ENCODE measurements around the gene GFAP.
A peak's percentile ranks its signal among the peaks of the same experiment; 100 is the strongest.

Gene GFAP

DNA sequence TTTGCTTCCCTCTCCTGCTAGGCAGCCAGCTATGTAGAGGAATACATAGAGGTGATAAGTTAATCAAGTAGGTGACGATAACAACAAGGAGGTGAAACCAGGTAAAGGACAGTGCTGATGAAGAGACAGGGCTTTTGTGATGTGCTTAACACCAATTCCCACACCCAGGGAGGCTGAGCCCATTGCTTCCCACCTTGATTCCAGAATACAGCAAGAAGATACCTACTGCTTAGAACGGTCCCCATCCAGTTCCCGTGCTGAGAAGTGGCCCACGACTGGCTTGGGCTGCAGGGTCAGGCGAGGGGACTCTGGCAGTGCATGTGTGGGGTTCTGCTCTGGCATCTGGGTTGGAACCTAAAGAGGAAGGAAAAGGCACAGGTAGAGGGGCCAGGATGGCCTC lies 16.1 kb upstream of the GFAP start:
- DNase-seq (ENCODE audit: low spot score): no peak

DNA sequence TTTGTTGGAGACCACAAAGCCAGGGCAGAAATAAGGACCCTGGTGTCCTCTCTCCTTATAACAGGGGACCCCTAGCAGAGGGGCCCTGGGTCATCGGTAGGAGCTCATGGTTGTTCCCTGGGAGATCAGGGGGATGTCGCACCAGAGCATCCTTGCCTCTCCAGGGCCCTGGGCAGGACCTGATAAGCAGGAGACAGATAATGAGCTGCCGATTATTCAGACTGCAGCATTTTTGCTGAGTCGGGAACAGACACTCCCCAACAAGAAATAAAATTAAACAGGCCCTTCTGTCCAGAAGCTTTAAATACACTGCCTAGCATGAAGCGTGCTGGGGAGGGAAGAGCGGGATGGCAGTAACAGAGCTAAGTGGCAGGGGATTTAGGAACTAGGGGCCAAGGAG lies 15.4 kb upstream of the GFAP start:
- DNase-seq (ENCODE audit: low spot score): no peak

DNA sequence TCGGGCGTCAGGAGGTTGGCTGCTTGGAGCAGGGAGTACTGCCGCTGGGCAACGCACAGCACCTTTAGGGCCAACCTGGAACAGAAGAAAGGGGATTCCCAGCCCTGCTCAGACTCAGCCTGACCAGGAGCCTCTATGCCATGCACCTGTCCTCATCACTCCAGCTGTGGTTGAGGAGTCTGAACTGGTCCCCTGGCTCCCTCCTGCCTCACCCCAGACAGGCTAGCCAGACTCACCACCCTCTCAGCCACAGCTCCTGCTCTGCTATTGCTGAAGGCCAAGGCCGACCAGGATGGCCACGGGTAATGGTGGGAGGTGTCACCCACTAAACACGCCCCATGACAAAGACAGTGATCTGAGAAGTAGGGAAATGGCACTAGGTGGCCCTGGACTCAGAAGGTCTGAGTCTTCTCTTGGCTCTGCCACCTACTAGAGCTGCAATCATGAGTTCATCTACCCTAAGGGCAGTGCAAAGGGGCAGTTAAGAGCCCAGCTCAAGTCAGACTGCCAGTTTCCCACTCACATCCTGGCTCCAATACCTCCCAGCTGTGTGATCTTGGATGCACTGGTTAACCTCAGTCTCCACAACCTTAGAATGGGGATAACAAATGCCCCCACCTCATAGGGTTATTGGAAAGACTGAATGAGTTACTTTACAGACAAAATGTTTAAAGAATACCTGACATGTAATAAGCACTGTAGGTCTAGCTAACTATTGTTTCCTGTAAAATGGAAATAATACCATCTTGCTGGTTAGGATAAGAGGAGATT lies 13.8 kb upstream of the GFAP start:
- no peak for DNase-seq (ENCODE audit: low spot score)

- no peak for DNase-seq (ENCODE audit: low spot score)
Observed at GRCh38 chr17:44928136-44928535, 12.8 kb upstream of the GFAP start.

- DNase-seq (ENCODE audit: low spot score): no peak
Observed at GRCh38 chr17:44927696-44928095, 12.4 kb upstream of the GFAP start.

DNA sequence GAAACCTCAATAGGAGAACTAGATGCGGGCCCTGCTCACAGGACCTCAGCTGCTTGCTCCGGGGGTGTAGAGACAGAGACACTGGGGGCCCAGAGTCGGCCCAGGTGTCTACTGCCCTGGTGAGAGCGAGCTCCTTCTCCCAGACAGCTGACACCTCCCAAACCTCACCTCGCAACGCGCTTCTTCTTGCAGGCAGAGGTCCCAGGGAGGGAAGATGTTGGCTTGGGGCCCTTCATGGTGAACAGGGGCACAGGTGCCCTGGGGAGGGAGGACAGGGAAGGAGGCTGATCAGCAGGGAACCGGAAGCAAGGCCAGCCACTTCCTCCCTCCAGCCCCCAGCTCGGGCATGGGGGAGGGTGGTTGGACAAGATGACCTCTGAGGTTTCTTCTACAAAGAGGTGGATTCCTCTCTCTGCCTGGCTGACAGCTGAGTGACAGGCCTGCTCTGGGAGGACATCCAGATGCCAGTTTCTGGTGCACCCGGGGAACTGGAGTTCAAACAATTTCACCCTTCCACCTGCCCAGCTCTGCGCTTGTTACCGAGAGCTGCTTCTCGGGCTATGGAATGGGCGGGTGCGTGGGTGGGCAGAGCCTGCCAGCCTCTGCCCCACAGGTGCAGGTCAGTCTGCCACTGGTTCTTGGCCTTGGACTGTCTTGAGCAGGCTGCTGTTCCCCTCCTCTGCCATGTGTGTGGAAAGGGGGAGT lies 11.7 kb upstream of the GFAP start:
- DNase-seq (ENCODE audit: low spot score): no peak

DNA sequence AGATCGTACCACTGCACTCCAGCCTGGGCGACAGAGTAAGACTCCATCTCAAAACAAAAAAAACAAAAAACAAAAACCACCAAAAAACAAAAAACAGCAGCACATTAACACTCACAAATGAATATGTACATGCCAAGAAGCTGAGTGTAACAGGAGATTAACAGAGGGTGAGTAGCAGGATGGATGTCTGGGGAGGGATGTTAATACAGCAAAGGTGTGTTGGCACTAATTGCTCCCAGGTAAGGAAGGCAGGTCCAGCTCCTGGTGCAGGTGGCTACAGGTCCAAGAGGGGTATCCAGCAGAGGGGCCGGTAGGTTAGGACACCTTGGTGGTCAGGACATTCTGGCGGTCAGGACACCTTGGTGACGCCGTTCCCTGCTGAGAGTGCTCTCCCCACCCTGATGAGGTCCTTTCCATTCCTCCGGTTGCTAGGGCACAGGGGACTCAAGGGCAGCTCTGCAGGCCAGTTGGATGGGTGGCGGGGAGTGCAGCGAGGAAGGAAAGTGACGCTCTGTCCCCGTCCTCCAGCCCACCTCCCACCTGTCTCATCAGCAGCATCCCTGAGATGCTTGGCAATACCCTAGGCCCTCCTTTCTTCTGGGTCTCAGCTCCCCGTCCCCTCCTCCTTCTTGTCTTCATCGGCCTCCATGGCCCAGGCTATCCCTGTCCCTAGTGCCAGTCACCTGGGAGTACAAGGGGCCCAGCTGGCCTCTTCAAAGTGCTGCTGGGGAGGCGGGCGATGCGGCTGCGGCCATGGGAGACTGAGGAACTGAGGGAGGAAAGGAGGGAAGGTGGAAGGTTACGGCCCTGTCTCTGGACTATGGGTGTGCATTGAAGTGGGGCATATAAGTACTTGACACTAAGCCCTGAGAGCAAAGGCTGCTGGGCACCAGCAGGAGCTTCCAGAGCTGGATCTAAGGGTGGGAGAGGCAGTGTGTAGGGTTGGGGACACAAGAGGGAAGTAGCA lies 10.7 kb upstream of the GFAP start:
- DNase-seq (ENCODE audit: low spot score): no peak

- DNase-seq (ENCODE audit: low spot score): no peak
Observed at GRCh38 chr17:44924107-44924544, 8.8 kb upstream of the GFAP start.

DNA sequence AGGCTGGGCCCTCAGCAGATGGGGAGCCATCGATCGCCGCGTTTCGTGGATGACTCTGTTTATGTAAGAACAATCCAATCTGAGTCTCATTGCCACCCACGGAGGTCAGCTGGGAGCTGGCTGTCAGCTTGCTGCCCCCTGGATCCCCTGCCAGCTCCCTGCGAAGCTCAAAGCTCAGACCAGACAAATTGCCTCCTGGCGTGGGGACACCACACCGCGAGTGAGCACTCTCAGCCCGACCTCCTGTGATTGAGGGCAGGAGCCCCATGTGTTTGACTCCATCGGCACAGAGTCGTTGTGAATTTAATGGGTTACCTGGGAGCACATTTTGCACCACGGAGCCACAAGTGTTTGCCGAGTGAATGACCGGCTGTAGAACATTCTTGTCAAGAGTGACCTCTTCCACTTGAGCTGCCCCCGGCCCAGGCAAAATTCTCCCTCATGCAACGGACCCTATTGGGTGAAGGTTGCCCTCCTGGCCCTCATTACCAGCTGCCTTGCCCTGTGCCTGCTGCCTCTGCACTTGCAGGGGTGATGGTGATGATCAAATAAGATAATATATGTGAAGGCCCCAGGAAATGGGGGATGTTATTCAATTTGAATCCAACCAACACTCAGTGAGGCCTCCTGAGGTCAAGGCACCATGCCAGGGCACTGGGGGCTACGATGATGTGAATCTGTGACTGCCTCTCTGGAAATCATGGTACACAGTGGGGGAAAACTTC lies 7.6 kb upstream of the GFAP start:
- DNase-seq (ENCODE audit: low spot score): no peak

DNA sequence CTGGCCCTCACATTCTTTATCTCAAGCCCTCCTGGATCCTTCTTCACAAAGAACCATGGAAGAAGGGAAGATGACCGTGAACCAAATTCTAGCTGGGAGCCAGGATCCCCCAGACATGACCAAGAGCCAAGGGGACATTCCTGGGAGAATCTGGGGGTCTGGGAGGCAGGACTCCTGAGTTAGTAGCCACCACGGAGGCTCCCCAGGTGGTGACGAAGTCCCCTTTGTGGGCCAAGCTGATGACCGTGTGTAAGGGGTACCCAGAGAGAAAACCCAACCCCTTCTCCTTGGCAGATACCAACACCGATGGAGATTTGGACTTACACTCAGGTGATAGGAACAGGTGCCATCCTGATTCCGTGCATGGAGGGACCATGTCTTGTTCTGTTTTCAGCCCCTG lies 6.8 kb upstream of the GFAP start:
- DNase-seq (ENCODE audit: low spot score): no peak

DNA sequence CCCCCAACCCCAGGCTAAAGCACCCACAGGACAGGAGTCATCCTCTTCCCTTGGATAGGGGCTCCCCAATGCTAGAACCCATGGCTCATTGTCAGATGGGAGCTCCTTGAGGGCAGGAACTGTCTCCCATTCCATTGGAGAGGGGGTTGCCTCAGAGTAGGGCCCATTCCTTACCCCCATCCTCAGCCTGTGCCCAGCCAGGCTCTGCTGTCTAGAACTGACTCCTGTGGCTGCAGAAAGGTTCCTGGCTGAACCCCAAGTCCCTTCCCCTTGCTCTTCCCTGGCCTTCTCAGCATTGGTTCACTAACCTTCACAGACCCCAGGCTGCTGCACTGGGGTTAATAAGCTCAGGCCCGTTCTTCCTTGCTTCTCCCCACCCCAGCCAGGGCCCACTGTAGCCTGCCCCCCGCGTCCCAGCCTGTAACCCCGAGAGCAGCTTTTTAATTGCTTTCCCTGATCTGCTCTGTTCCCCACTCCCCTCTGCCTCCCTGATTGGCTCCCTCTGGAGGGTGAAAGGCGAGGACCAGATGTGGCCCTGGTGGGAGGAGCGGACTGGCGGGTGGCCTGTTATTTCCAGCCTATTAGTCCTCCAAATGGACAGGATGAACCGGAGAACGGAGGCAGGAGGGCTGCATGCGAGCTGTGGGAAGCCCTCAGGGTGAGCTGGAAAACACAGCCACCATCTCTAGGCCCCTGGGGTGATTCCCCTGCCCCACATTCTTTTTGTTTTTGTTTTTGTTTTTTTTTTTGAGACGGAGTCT lies 6.0 kb upstream of the GFAP start:
- DNase-seq (ENCODE audit: low spot score): no peak

DNA sequence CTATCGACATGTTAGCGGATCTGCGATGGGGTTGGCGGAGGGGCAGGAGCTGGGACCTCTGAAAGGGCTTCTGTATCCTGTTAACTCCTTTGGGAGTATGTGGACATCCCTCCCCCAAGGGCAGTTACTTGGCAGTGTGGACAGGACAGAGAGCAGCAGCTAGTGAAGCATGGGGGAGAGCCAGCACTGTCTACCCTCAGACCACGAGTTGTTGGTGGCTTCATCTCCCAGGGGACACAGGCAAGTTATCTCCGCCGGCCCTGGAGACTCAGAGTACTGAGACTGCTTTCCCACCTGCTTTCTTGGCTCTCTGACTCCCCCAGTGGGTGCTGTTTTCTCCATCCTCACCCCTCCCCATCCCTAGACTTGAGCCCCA lies 5.3 kb upstream of the GFAP start:
- DNase-seq (ENCODE audit: low spot score): no peak

- DNase-seq (ENCODE audit: low spot score): peak; percentile 92
Observed at GRCh38 chr17:44919885-44920564, 4.7 kb upstream of the GFAP start.

DNA sequence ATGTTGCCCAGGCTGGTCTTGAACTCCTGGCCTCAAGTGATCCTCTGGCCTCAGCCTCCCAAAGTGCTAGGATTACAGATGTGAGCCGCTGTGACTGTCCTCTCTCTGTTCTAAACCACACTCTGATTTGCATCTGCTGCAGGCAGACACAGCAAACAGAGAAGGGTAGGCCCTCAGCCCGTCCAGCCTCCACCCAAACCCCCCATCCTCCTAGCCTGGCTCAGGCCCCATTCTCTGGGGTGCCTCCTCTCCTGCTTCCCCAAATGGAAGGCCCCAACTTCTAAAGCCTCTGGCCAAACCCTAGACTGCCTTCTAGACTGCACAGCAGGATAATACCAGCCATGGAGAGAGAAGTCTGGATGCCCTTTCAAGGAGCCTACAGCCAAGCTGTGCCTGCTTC lies 4.1 kb upstream of the GFAP start:
- no peak for DNase-seq (ENCODE audit: low spot score)

GRCh38 chr17:44918006-44918405 lies 2.7 kb upstream of the GFAP start:
- no peak for DNase-seq (ENCODE audit: low spot score)

- no peak for DNase-seq (ENCODE audit: low spot score)
Observed at GRCh38 chr17:44917456-44917855, 2.2 kb upstream of the GFAP start.

DNA sequence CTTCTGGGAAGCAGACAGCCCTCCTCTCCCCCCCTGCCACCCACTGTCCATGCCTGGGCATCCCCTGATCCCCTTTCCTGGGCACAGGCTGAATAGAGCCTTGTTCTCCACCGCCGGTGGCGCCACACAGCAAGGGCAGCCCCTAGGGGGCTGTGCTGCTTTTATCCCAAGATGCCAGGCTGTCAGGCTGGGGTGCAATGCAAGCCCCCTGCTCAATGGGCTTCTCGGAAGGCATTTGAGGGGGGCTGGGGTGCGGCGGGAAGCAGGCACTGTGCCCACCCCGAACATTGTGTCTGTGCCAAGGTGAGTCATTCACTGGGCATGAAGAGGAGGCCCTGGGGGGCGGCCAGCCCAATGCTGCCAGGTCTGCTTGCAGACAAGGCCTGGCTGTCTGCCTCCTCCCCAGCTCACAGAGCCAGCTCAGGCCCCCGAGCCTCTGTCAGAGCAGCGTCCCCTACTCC lies 1.5 kb upstream of the GFAP start:
- no peak for DNase-seq (ENCODE audit: low spot score)

- no peak for DNase-seq (ENCODE audit: low spot score)
Observed at GRCh38 chr17:44915862-44916780, 821 bp upstream of the GFAP start.

- no peak for DNase-seq (ENCODE audit: low spot score)
Observed at GRCh38 chr17:44914698-44915271, 515 bp downstream of the GFAP start.

All from HuH-7.5 (cell line).